Measurements from ENCODE around the gene COPE.
"Not testable (repeated sequence)": the region's sequence is repeated elsewhere in the genome, so short reads cannot be mapped to it uniquely, and the experiment has no call there.

COPE gene

DNA sequence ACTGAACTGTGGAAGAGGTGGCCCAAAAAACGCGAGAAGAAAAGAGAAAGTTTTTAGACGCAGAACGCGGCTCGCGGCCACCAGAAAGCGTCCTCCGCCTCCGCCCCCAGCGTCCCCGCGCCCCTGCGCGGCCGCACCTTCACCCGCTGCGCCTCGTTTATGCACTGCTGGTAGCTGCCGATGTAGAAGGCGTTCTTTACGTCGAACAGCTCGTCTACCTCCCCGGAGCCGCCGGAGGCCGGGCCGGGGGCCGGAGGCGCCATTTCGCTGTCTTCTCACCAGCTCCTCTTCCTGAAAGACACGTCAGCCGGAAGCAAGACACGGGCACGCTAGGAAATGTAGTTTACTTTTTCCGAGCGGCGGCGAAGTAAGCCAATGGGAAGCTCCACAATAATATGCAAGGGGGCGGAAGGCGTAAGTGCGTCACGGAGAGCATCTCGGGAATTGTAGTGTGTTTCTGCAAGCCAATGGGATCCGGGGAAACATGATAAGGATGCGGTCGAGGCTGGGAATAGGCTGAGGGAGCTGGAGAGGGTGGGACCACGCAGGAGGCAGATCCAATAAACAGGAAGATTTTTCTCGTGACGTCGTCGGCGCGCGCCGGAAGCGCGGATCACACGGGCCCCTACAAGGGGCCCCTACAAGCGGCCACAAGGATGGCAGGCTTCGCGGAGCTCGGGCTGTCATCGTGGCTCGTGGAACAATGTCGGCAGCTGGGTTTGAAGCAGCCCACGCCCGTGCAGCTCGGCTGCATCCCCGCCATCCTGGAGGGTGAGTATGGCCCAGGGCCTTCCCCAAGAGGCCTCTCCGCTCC, at the start of gene COPE, which contains the start of gene DDX49:
Gene COPE, minus strand, starts transcription at position 302 of the 814 bp plus-strand sequence. Its CDS starts 39 bp downstream, at position 263.
Gene DDX49, plus strand, starts transcription at position 630 of the 814 bp plus-strand sequence. Its CDS starts 27 bp downstream, at position 657.
- peak; percentile 92 for FAIRE-seq
- peak; percentile 98 for DNase-seq (ENCODE audit: low spot score)

DNA sequence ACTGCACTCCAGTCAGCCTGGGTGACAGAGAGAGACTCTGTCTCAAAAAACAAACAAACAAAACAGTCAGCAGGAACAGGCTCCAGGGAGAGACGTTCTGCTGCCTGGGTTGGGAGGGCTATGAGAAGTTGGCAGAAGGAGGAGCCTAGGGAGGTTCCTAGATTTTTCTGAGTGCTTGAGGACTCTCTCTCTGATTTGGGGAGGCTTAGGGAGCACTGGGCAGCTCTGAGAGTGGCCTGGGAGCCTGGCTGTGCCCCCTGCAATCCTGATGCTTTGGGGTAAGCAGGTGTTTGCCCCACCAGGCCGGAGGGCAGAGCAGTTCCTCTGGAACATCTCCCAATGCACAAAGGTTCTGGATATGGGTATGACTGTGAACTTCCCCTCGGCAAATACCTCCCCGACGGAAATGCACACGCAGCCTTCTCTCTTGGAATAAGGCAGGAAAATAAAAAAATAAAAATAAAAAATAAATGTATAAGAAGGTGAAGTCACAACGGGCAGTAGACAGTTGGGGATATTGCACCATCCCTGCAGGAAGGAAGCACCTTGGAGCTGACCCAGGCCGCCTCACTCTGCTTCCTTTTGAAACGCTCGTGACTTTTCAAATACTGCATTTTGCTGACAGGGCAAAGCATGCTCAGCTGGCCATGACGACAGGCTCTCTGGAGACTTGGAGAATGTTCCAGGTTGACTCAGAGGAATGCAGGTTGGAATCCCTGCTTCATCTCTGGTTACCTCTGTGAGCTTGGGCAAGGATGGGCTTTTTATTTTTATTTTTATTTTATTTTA, 48.4 kb upstream of the COPE start:
- FAIRE-seq (peak; percentile 63), DNase-seq (ENCODE audit: low spot score) (peak; percentile 73)

DNA sequence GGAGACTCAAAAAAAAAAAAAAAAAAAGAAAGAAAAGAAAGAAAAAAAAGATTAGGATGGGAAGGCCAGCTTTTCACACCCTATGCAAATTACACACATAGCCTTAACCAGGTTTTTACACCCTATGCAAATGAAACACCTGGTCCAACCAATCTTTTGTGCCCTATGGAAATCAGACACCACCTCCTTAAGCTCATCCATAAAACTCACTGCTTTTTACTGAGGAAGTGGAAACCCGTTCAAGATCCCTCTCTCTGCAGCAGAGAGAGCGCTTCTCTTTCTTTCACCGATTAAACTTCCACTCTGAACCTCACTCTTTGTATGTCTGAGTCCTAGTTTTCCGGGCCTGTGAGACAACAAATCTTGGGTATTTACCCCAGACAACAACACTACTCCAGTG, 47.1 kb upstream of the COPE start:
- no peak for FAIRE-seq
- DNase-seq (ENCODE audit: low spot score) = no peak

DNA sequence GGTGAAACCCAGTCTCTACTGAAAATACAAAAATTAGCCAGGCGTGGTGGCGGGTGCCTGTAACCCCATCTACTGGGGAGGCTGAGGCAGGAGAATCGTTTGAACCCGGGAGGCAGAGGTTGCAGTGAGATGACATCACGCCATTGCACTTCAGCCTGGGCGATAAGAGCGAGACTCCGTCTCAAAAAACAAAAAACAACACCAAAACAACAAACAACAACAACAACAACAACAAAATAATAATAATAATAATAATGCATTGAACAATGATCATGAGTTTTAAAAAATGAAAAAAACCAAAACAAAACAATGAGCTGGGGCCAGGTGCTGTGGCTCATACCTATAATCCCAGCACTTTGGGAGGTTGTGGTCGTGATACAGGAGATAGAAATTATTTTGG, 44.9 kb upstream of the COPE start:
- FAIRE-seq = no peak
- no peak for DNase-seq (ENCODE audit: low spot score)

DNA sequence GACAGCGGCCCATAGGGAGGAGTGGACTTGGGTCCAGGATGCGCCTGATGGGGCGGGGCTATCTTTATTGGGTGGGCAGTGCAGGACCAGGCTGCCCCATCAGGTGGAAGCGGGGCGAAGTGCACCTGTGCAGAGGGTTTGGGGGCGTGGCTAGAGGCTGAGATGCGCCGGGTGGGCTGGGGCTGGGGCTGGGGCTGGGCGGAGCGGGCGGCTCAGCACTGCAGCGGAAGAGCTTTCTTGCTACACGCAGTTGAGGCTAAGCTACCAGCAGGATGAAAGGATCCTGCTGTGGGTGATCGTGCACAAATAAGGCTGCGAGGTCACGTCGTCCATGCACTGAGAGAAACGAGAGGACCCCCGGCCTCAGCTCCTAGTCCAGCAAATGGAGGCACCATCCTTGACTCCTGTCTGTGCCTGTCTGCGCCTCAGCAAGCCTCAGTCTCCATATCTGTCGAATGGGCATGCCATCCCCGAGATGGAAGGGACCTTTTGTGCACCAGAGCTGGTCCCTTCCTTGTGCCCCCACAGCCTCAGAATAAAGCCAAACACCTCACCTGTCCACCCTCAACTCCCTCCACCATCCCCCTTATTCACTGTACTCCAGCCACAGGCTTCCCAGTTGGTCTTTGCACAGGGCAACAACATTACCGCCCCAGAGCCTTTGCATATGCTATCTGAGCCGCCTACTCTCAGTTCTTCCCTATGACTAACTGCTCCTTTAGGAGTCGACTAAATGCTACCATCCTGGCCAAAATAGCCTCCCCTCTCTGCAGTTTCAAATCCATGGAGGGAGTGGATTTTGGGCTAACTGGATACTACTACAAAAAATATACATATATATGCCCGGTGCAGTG, 42.8 kb upstream of the COPE start:
- DNase-seq (ENCODE audit: low spot score) = no peak

DNA sequence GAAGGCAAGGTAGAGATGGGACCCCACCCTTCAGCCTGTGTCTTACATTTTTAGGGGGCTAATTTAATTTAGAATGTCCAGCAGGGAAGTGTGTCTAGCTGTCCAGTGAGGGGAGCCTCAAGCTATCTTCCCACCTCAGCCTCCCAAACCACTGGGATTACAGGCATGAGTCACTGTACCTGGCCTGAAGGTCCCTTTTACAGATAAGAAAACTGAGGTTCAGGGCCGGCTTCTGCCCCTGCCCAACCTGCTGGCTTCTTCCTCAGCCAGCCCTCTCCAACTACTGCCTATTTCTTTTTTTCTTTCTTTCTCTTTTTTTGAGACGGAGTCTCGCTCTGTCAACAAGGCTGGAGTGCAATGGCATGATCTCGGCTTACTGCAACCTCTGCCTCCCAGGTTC, 41.2 kb upstream of the COPE start:
- FAIRE-seq (no peak), DNase-seq (ENCODE audit: low spot score) (no peak)

More for the DNA sequence above, 42.8 kb upstream of the COPE start:
- FAIRE-seq = no peak

DNA sequence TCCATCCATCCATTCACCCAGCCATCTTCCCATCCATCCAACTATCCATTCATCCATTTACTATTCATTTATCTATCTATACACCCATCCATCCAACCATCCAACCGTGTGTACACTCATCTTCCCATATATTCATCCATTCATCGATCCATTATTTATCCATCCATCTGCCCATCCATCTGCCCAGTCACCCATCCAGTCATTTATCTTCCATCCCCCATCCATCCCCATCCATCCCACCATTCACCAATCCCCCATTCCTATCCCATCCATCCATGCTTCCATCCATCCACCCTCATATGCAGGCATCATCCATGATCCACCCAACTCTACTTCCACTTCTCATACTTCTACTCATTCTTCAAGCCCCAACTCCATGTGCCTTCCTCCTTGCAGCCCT, 35.9 kb upstream of the COPE start:
- DNase-seq (ENCODE audit: low spot score) (no peak), FAIRE-seq (no peak)

DNA sequence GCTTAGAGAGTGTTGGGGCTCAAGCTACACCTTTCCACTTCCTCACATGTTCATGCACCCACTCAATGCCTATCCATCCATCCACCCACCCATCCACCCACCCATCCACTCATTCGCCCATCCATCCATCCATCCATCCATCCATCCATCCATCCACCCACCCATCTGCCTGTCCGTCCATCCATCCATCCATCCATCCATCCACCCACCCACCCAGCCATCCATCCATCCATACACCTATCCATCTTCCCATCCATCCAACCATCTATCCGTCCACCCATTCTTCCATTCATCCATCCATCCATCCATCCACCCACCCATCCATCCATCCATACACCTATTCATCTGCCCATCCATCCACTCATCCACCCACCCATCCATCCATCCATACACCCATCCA, 34.9 kb upstream of the COPE start:
- FAIRE-seq = no peak
- no peak for DNase-seq (ENCODE audit: low spot score)

DNA sequence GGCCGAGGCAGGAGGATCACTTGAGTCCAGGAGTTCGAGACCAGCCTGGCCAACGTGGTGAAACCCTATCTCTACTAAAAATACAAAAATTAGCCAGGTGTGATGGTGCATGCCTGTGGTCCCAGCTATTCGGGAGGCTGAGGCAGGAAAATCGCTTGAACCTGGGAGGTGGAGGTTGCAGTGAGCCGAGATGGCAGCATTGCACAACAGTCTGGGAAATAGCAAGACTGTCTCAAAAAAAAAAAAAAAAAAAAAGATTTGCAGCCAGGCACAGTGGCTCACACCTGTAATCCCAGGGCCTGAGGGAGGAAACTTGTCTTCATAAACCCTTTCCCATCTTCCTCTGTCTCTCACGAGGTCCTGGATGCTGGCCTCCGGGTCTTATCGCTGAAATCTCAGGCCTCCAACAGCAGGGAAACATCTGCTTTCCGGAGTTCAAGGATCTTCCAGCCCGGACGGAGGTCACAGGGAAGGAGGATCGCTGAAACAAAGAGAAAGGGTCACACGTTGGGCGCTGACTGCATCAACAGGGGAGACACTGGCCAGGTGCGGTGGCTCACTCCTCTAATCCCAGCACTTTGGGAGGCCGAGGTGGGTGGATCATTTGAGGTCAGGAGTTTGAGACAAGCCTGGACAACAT, 33.3 kb upstream of the COPE start:
- not testable (repeated sequence) for DNase-seq (ENCODE audit: low spot score); FAIRE-seq

DNA sequence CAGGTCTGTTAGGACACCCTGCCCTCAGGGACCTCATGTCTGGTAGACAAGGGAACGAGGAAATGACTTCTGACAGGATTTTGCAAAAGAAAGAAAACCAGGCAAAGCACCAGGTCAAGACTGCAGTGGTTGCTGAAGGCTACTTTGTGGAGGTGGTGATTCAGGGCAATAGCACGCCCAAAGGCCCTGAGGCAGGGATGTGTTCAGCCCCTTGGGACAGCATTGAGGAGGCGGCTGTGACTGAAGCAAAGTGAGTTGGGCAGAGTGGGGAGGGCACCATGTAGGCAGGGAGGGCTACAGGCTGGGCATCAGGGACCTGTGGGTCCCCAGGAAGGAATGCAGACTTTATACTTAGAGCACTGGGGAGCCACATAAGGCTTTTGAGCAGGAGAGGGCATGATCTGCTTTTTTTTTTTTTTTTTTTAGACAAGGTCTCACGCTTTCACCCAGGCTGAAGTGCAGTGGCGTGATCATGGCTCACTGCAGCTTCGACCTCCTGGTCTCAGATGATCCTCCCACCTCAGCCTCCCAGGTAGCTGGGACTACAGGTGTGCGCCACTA, 32.6 kb upstream of the COPE start:
- DNase-seq (ENCODE audit: low spot score) = no peak
- no peak for FAIRE-seq

DNA sequence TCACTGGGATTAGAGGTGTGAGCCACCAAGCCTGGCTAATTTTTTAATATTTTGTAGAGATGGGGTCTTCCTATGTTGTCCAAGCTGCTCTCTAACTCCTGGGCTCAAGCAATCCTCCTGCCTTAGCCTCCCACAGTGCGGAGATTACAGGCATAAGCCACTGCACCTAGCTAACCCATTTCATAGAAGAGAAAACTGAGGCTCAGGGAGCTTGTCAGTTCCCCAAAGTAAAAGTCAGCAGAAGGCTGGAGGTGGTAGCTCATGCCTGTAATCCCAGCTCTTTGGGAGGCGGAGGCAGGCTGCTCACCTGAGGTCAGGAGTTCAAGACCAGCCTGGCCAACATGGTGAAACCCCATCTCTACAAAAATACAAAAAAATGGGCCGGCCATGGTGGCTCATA, 30.7 kb upstream of the COPE start:
- DNase-seq (ENCODE audit: low spot score) = no peak
- no peak for FAIRE-seq

DNA sequence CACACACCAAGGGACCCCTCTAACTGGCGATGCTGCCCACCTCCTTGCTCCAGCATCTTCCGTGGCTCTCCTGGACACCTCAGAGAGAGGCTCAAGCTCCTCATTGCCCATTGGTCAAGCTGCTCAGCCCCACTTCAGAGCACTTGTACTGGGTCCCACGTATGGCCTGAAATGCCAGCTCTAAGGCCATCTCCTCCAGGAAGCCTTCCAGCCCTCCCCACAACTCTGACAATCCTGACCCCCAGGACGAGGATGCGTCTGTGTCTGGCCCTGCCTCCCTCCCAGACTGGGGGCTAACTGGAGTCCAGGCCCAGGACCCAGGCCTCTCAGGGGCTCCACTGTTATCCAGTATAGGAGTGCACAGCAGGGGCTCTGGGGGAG, 29.8 kb upstream of the COPE start:
- no peak for FAIRE-seq
- DNase-seq (ENCODE audit: low spot score) = no peak

DNA sequence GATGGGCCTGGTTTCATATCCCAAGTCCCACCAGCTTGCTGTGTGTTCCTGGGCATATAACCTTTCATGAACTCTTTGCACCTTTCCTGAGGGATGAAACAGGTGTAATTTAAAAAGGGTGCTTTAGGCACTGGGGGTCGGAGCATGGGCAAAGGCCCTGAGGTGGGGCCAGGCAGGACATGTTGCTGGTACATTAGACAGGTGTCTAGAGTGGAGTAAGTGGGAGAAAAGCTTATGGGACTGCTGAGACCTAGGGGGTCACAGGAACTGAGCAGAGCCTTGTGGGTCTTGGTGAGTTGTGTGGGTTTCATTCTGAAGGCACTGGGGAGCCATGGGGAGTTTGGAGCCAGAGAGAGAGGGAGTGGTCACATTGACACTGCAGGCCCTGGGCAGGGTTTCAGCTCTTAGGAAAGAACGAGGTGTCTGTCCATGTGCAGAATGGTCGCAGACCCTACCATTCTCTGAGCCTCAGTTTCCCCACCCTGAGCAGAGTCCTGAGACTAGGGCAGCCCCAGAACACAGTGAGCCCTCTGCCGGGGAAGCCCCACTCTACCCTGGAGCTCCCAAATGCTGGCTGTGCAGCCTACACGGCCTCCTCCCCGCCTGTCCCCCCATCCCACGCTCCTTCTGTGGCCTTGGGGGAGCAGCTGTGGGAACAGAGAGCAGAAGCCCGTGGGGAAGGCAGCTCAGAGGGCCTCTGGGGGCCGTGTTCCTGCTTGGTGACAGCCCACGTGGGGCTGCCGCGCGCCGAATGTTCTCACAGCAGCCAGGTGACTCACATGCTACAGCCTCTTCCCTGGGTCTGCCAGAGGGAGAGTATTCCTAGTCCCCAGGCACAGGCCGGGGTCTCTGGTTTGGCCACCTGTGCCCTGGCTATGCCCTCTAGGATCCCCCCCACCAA, 29.1 kb upstream of the COPE start:
- no peak for FAIRE-seq

DNA sequence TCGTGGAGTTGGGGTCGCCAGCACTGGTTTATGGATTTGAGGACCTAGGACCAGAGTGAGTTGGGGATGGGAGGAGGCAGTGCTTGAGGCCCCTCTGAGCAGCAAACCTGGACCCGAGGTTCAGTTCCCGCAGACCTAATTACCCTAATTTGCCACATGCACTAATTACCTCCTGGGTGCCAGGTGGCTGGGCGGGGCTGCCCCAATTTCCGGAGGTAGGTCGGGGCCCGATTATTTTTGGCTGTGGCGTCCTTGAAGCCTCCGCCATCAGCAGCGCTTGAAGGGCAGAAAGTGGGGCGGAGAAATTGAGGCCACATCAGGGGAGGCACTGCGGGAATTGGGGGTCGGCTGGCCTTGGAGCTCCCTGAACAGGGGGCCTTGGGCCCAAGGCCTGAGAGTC, 27.7 kb upstream of the COPE start:
- no peak for DNase-seq (ENCODE audit: low spot score)
- FAIRE-seq = no peak

More for the DNA sequence above, 29.1 kb upstream of the COPE start:
- DNase-seq (ENCODE audit: low spot score) = no peak

DNA sequence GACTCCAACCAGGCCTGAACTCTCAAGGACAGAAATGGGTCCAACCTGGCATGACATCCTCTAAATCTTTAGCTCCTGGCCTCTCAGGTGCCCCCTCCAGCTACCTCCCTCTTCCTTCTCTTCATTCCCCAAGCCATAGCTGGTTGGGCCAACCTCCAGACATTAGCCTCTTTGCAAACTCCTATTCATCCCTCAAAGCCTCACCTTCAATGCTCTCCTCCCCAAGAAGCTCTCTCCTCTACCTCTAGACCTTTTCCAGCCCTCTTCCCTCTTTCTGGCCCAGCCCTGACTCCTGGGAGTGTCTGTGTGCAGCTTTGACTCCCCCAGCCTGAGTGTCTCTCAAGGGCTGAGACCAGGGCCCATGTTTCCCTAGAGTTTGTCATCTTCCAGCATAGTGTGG, 27.1 kb upstream of the COPE start:
- FAIRE-seq (no peak), DNase-seq (ENCODE audit: low spot score) (no peak)

DNA sequence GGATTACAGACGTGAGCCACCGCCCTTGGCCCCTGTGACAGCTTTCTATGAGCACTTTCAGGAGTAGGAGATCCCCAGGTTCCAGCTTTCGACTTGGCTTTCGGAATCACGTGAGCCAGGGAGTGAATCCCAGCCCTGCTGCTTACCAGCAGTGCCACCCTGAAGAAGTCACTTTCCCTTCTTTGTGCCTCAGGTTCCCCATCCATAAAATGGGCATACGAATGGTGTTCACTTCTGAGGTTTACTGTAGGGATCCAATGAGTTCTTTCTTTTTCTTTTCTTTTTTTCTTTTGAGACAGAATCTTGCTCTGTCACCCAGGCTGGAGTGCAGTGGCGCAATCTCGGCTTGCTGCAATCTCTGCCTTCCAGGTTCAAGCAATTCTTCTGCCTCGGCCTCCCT, 26.1 kb upstream of the COPE start:
- no peak for DNase-seq (ENCODE audit: low spot score)
- no peak for FAIRE-seq

DNA sequence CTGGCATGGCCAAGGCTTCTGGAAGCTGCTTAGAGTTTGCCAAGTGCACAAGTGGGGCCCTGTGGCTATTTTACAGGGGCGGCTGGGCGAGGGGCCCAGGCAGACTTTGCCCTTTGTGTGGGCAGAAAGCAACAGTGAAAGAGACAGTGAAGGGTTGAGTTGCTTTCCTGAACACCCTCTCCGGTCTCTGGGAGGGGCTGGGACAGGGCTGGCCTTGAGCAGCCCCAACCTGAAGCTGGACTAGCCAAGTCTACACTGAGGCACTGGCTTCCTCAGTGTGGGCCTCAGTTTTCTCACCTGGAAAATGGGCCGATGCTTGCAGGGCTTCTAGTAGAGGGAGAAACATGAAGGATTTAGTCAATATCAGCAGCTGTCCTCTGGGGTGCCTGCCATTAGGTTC, 24.3 kb upstream of the COPE start:
- DNase-seq (ENCODE audit: low spot score) (no peak), FAIRE-seq (no peak)

DNA sequence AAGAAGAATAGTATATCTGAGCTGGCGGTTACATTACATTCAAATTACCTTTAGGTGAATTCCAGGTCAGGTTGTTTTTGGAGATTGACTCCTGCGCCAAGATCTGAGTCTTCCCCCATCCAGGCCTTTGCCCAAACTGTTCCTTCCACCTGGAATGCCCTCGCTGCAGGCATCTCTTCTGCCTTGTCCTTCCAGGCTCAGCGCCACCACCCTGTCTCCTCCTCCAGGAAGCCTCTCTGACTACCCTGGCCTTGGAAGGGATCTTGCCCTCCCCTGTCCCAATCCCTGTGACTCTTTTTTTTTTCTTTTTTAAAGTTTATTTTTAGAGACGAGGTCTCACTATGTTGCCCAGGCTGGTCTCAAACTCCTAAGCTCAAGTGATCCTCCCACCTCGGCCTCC, 23.5 kb upstream of the COPE start:
- no peak for FAIRE-seq

DNA sequence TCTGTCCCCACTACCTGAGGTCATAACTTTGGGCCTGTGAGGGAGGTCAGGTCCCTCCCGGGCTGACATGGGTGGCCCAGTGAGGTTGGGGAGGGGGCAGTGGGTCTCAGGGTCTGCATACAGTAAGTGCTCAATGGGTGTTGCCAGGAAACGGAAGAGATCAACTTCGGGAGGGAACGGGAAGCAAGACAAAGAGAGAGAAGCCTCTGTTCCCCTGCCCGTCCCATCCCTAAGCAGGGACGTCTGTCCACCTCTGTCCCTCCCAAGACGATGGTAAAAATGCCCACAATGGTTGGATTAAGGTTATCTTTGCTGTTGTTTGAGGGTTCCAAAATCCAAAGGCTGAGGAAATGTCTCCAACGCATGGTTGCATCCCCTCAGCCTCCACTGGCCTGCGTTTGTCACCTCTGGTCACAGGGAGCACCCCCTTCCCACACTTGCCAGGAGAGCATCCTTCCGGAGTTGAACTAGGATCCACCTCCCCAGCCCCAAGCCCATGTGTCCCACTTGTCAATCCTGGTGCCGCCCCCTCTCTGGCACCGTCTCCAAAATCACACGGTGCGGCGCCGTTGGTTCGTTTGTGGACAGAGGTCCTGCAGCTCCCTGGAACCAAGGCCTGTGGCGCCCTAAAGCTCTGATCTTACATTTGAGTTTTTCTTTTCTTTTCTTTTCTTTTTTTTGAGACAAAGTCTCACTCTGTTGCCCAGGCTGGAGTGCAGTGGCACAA, 22.6 kb upstream of the COPE start:
- no peak for DNase-seq (ENCODE audit: low spot score)
- FAIRE-seq = no peak

More for the DNA sequence above, 23.5 kb upstream of the COPE start:
- no peak for DNase-seq (ENCODE audit: low spot score)
